Measurements from ENCODE around the gene SLC6A19. TPM values are rescaled to one million over a fixed set of nuclear protein-coding genes. Genes with fewer than 3 reads are reported as not detected.

Gene SLC6A19
- total RNA-seq, 1 donor from 2014 or later: not detected

GRCh38 chr5:1180841-1181271 is 20.5 kb upstream of the SLC6A19 start:
- DNase-seq (ENCODE audit: low spot score): no peak

GRCh38 chr5:1181451-1182359 is 19.7 kb upstream of the SLC6A19 start:
- no peak for DNase-seq (ENCODE audit: low spot score)

GRCh38 chr5:1182360-1182632 is 19.1 kb upstream of the SLC6A19 start:
- no peak for DNase-seq (ENCODE audit: low spot score)

GRCh38 chr5:1182633-1183423 is 18.6 kb upstream of the SLC6A19 start:
- no peak for DNase-seq (ENCODE audit: low spot score)

- no peak for DNase-seq (ENCODE audit: low spot score)
Measured at GRCh38 chr5:1183424-1184162, 17.8 kb upstream of the SLC6A19 start.

- DNase-seq (ENCODE audit: low spot score): no peak
Measured at GRCh38 chr5:1184163-1184470, 17.3 kb upstream of the SLC6A19 start.

GRCh38 chr5:1184481-1184880 is 16.9 kb upstream of the SLC6A19 start:
- no peak for DNase-seq (ENCODE audit: low spot score)

- no peak for DNase-seq (ENCODE audit: low spot score)
Measured at GRCh38 chr5:1185038-1185627, 16.3 kb upstream of the SLC6A19 start.

- no peak for DNase-seq (ENCODE audit: low spot score)
Measured at GRCh38 chr5:1185629-1186350, 15.6 kb upstream of the SLC6A19 start.

- DNase-seq (ENCODE audit: low spot score): no peak
Measured at GRCh38 chr5:1186351-1187233, 14.8 kb upstream of the SLC6A19 start.

GRCh38 chr5:1187234-1187949 is 14.0 kb upstream of the SLC6A19 start:
- no peak for DNase-seq (ENCODE audit: low spot score)

GRCh38 chr5:1187950-1188334 is 13.5 kb upstream of the SLC6A19 start:
- no peak for DNase-seq (ENCODE audit: low spot score)

- DNase-seq (ENCODE audit: low spot score): no peak
Measured at GRCh38 chr5:1188464-1188863, 12.9 kb upstream of the SLC6A19 start.

GRCh38 chr5:1189269-1189668 is 12.1 kb upstream of the SLC6A19 start:
- DNase-seq (ENCODE audit: low spot score): no peak

- no peak for DNase-seq (ENCODE audit: low spot score)
Measured at GRCh38 chr5:1190278-1190677, 11.1 kb upstream of the SLC6A19 start.

- no peak for DNase-seq (ENCODE audit: low spot score)
Measured at GRCh38 chr5:1190837-1191239, 10.6 kb upstream of the SLC6A19 start.

- no peak for DNase-seq (ENCODE audit: low spot score)
Measured at GRCh38 chr5:1192971-1193590, 8.3 kb upstream of the SLC6A19 start.

- no peak for DNase-seq (ENCODE audit: low spot score)
Measured at GRCh38 chr5:1193591-1193985, 7.8 kb upstream of the SLC6A19 start.

- no peak for DNase-seq (ENCODE audit: low spot score)
Measured at GRCh38 chr5:1194378-1194777, 7.0 kb upstream of the SLC6A19 start.

Measured in ureter (tissue), 1 donor.